ENCODE results near the gene TAL1.

Gene TAL1

GRCh38 chr1:47210666-47211065 is 21.4 kb downstream of the TAL1 start:
- H3K4me3 ChIP-seq (ENCODE audit: insufficient read depth in 1 of 2, low read depth in 1 of 2, low read length in 2 of 2), result no peak overlapping the region

GRCh38 chr1:47209725-47210325 is 22.2 kb downstream of the TAL1 start:
- Histone ChIP-seq H2BK15ac (ENCODE audit: low read depth, poor library complexity, severe bottlenecking) (no peak overlapping the region), H3K79me1 (replicated peaks; ENCODE audit: low read length, poor library complexity, severe bottlenecking) (no peaks in the 10 kb centered on the region), H4K91ac (ENCODE audit: low read length) (no peak overlapping the region), H2BK5ac (ENCODE audit: low read depth, low read length, poor library complexity, severe bottlenecking) (no peak overlapping the region), H3K4me1 (ENCODE audit: control insufficient read depth, insufficient read depth, low read depth, low read length) (peaks cover 17% of the 10 kb centered on the region), H3K27me3 (ENCODE audit: control insufficient read depth in 1 of 2, insufficient read depth in 1 of 2, low read length in 2 of 2) (peaks cover 8 to 23% of the 10 kb centered on the region in 2 experiments), H3K9me3 (ENCODE audit: control insufficient read depth, low read length) (no peaks in the 10 kb centered on the region), H3K23ac (ENCODE audit: low read length in 2 of 2) (no peak overlapping the region), H3K4ac (ENCODE audit: low read depth in 1 of 2, low read length in 2 of 2) (no peak overlapping the region), H3K36me3 (ENCODE audit: control insufficient read depth in 1 of 2, insufficient read depth in 2 of 2, low read depth in 1 of 2, low read length in 2 of 2) (no peaks in the 10 kb centered on the region), H2AK5ac (ENCODE audit: low read length, severe bottlenecking) (no peak overlapping the region), H3K18ac (ENCODE audit: low read depth in 1 of 2, low read length in 2 of 2) (no peak overlapping the region), H4K8ac (ENCODE audit: low read length) (no peak overlapping the region), H3K14ac (ENCODE audit: low read length in 2 of 2) (no peak overlapping the region), H3K9ac (ENCODE audit: low read length) (no peak overlapping the region), H3K27ac (ENCODE audit: low read length, poor library complexity, severe bottlenecking) (no peak overlapping the region), H2BK12ac (ENCODE audit: low read length in 2 of 2) (no peak overlapping the region), H3K4me2 (ENCODE audit: low read length, poor library complexity, severe bottlenecking) (no peak overlapping the region), H2AFZ (ENCODE audit: low read depth, low read length) (no peak overlapping the region), H2BK120ac (ENCODE audit: low read depth, low read length) (no peak overlapping the region), H3K4me3 (ENCODE audit: insufficient read depth in 1 of 2, low read depth in 1 of 2, low read length in 2 of 2) (no peak overlapping the region)
- no peak for DNase-seq
- WGBS, result 89% methylated on average over 2 of the region's 3 CpGs

More at GRCh38 chr1:47210666-47211065, 21.4 kb downstream of the TAL1 start:
- Histone ChIP-seq H2BK120ac (ENCODE audit: low read depth, low read length) (no peak overlapping the region), H3K18ac (ENCODE audit: low read depth in 1 of 2, low read length in 2 of 2) (no peak overlapping the region), H3K23ac (ENCODE audit: low read length in 2 of 2) (no peak overlapping the region), H3K4me1 (ENCODE audit: control insufficient read depth, insufficient read depth, low read depth, low read length) (peaks cover 17% of the 10 kb centered on the region), H3K27ac (ENCODE audit: low read length, poor library complexity, severe bottlenecking) (no peak overlapping the region), H2BK12ac (ENCODE audit: low read length in 2 of 2) (no peak overlapping the region), H3K9ac (ENCODE audit: low read length) (no peak overlapping the region), H3K36me3 (ENCODE audit: control insufficient read depth in 1 of 2, insufficient read depth in 2 of 2, low read depth in 1 of 2, low read length in 2 of 2) (no peaks in the 10 kb centered on the region), H2BK5ac (ENCODE audit: low read depth, low read length, poor library complexity, severe bottlenecking) (no peak overlapping the region), H3K4ac (ENCODE audit: low read depth in 1 of 2, low read length in 2 of 2) (no peak overlapping the region), H2AK5ac (ENCODE audit: low read length, severe bottlenecking) (no peak overlapping the region), H3K14ac (ENCODE audit: low read length in 2 of 2) (no peak overlapping the region), H3K4me2 (ENCODE audit: low read length, poor library complexity, severe bottlenecking) (no peak overlapping the region), H3K27me3 (ENCODE audit: control insufficient read depth in 1 of 2, insufficient read depth in 1 of 2, low read length in 2 of 2) (peaks cover 4 to 21% of the 10 kb centered on the region in 2 experiments), H2AFZ (ENCODE audit: low read depth, low read length) (no peak overlapping the region), H3K9me3 (ENCODE audit: control insufficient read depth, low read length) (no peaks in the 10 kb centered on the region), H3K79me1 (replicated peaks; ENCODE audit: low read length, poor library complexity, severe bottlenecking) (no peaks in the 10 kb centered on the region), H4K91ac (ENCODE audit: low read length) (no peak overlapping the region), H2BK15ac (ENCODE audit: low read depth, poor library complexity, severe bottlenecking) (no peak overlapping the region), H4K8ac (ENCODE audit: low read length) (no peak overlapping the region)
- 90% methylated on average over 3 of the region's 3 CpGs for WGBS
- DNase-seq, result no peak

- WGBS, result 56% methylated on average over 8 of the region's 8 CpGs
- Histone ChIP-seq H2AFZ (ENCODE audit: low read depth, low read length) (no peak overlapping the region), H3K79me1 (replicated peaks; ENCODE audit: low read length, poor library complexity, severe bottlenecking) (no peaks in the 10 kb centered on the region), H4K8ac (ENCODE audit: low read length) (no peak overlapping the region), H3K36me3 (ENCODE audit: control insufficient read depth in 1 of 2, insufficient read depth in 2 of 2, low read depth in 1 of 2, low read length in 2 of 2) (no peaks in the 10 kb centered on the region), H3K9me3 (ENCODE audit: control insufficient read depth, low read length) (no peaks in the 10 kb centered on the region), H4K91ac (ENCODE audit: low read length) (no peak overlapping the region), H3K4ac (ENCODE audit: low read depth in 1 of 2, low read length in 2 of 2) (no peak overlapping the region), H3K4me2 (ENCODE audit: low read length, poor library complexity, severe bottlenecking) (no peak overlapping the region), H2BK5ac (ENCODE audit: low read depth, low read length, poor library complexity, severe bottlenecking) (no peak overlapping the region), H2BK15ac (ENCODE audit: low read depth, poor library complexity, severe bottlenecking) (no peak overlapping the region), H3K14ac (ENCODE audit: low read length in 2 of 2) (no peak overlapping the region), H3K27ac (ENCODE audit: low read length, poor library complexity, severe bottlenecking) (no peak overlapping the region), H3K18ac (ENCODE audit: low read depth in 1 of 2, low read length in 2 of 2) (no peak overlapping the region), H2AK5ac (ENCODE audit: low read length, severe bottlenecking) (no peak overlapping the region), H2BK12ac (ENCODE audit: low read length in 2 of 2) (no peak overlapping the region), H2BK120ac (ENCODE audit: low read depth, low read length) (no peak overlapping the region), H3K27me3 (ENCODE audit: control insufficient read depth in 1 of 2, insufficient read depth in 1 of 2, low read length in 2 of 2) (peaks cover 12 to 19% of the 10 kb centered on the region in 2 experiments), H3K23ac (ENCODE audit: low read length in 2 of 2) (no peak overlapping the region), H3K4me1 (ENCODE audit: control insufficient read depth, insufficient read depth, low read depth, low read length) (peaks cover 17% of the 10 kb centered on the region), H3K9ac (ENCODE audit: low read length) (no peak overlapping the region), H3K4me3 (ENCODE audit: insufficient read depth in 1 of 2, low read depth in 1 of 2, low read length in 2 of 2) (no peak overlapping the region)
- DNase-seq, result no peak
These were observed 22.9 kb downstream of the TAL1 start for GRCh38 chr1:47209091-47209490.

- Histone ChIP-seq H3K4ac (ENCODE audit: low read depth in 1 of 2, low read length in 2 of 2) (no peak overlapping the region), H3K4me2 (ENCODE audit: low read length, poor library complexity, severe bottlenecking) (no peak overlapping the region), H3K18ac (ENCODE audit: low read depth in 1 of 2, low read length in 2 of 2) (no peak overlapping the region), H2BK15ac (ENCODE audit: low read depth, poor library complexity, severe bottlenecking) (no peak overlapping the region), H2BK120ac (ENCODE audit: low read depth, low read length) (no peak overlapping the region), H3K4me3 (ENCODE audit: insufficient read depth in 1 of 2, low read depth in 1 of 2, low read length in 2 of 2) (no peak overlapping the region), H3K9ac (ENCODE audit: low read length) (no peak overlapping the region), H2BK12ac (ENCODE audit: low read length in 2 of 2) (no peak overlapping the region), H3K23ac (ENCODE audit: low read length in 2 of 2) (no peak overlapping the region), H3K36me3 (ENCODE audit: control insufficient read depth in 1 of 2, insufficient read depth in 2 of 2, low read depth in 1 of 2, low read length in 2 of 2) (no peaks in the 10 kb centered on the region), H3K27me3 (ENCODE audit: control insufficient read depth in 1 of 2, insufficient read depth in 1 of 2, low read length in 2 of 2) (peaks cover 12 to 15% of the 10 kb centered on the region in 2 experiments), H2AFZ (ENCODE audit: low read depth, low read length) (no peak overlapping the region), H3K27ac (ENCODE audit: low read length, poor library complexity, severe bottlenecking) (no peak overlapping the region), H3K79me1 (replicated peaks; ENCODE audit: low read length, poor library complexity, severe bottlenecking) (no peaks in the 10 kb centered on the region), H2BK5ac (ENCODE audit: low read depth, low read length, poor library complexity, severe bottlenecking) (no peak overlapping the region), H3K14ac (ENCODE audit: low read length in 2 of 2) (no peak overlapping the region), H3K4me1 (ENCODE audit: control insufficient read depth, insufficient read depth, low read depth, low read length) (peaks cover 17% of the 10 kb centered on the region), H4K8ac (ENCODE audit: low read length) (no peak overlapping the region), H4K91ac (ENCODE audit: low read length) (no peak overlapping the region), H2AK5ac (ENCODE audit: low read length, severe bottlenecking) (no peak overlapping the region), H3K9me3 (ENCODE audit: control insufficient read depth, low read length) (no peaks in the 10 kb centered on the region)
- no peak for DNase-seq
- 25% methylated on average over 11 of the region's 11 CpGs for WGBS
These were observed 23.6 kb downstream of the TAL1 start for GRCh38 chr1:47208374-47208850.

Data from mesenchymal stem cell (in vitro differentiated cells and primary cell).